ENCODE measurements around the gene ROBO2. TPM values are rescaled to one million over a fixed set of nuclear protein-coding genes. Genes with fewer than 3 reads are reported as not detected.

Gene ROBO2
- total and polyA plus RNA-seq, 2 experiments from 2014 or later: 1.5 to 7.8 TPM

DNA sequence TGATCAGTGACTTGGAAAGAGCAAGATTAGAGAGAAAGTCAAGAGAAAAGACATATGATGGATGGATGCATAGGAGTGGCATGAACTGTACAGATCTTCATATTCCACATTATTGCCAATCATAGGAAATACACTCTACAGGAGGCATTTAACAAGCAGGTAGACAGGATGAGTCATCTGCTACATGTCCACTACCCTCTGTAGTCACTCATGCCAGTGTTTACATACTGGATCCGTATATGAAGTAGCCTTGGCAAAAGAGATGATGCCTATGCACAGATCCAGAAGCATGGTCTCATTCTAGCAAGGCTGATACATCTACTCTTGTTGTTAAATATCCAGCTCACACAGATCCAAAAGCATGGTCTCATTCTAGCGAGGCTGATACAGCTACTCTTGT, 632.1 kb downstream of the ROBO2 start:
- H3K27ac ChIP-seq (ENCODE audit: low read depth): no peak overlapping the region
- no peaks in the 10 kb centered on the region for H4K20me1 ChIP-seq (replicated peaks; ENCODE audit: insufficient read depth)
- Mint-ChIP-seq H3K27me3 (ENCODE audit: insufficient read depth, low read depth, poor library complexity) (no peaks in the 10 kb centered on the region), H3K4me1 (no peaks in the 10 kb centered on the region; the same call in 2 of the 3 replicates), H3K4me3 (no peak overlapping the region), H3K9me3 (peaks cover 7% of the 10 kb centered on the region; the same call in 2 of the 3 replicates), H3K36me3 (ENCODE audit: low read depth) (peaks cover 13% of the 10 kb centered on the region; the same call in 2 of the 3 replicates), H3K27ac (no peak overlapping the region)
- no peaks in the 10 kb centered on the region for H3K4me1 ChIP-seq (ENCODE audit: insufficient read depth)
- H3K27me3 ChIP-seq (ENCODE audit: insufficient read depth): no peaks in the 10 kb centered on the region
- no peaks in the 10 kb centered on the region for H3K79me2 ChIP-seq (replicated peaks; ENCODE audit: insufficient read depth)
- H3F3A ChIP-seq (replicated peaks; ENCODE audit: low read depth): no peaks in the 10 kb centered on the region
- no peak overlapping the region for H2AFZ ChIP-seq
- ATAC-seq (no peak), DNase-seq (ENCODE audit: low spot score) (no peak)
- H3K36me3 ChIP-seq (ENCODE audit: insufficient read depth): 0 out of 2 replicates have a peak, but pooled peaks cover 3% of the 10 kb centered on the region
- H3K4me3 ChIP-seq: no peak overlapping the region
- peaks cover 18% of the 10 kb centered on the region; the same call in 1 of the 2 replicates for H3K9me2 ChIP-seq (ENCODE audit: insufficient read depth)
- TF ChIP-seq, protein P1, sequence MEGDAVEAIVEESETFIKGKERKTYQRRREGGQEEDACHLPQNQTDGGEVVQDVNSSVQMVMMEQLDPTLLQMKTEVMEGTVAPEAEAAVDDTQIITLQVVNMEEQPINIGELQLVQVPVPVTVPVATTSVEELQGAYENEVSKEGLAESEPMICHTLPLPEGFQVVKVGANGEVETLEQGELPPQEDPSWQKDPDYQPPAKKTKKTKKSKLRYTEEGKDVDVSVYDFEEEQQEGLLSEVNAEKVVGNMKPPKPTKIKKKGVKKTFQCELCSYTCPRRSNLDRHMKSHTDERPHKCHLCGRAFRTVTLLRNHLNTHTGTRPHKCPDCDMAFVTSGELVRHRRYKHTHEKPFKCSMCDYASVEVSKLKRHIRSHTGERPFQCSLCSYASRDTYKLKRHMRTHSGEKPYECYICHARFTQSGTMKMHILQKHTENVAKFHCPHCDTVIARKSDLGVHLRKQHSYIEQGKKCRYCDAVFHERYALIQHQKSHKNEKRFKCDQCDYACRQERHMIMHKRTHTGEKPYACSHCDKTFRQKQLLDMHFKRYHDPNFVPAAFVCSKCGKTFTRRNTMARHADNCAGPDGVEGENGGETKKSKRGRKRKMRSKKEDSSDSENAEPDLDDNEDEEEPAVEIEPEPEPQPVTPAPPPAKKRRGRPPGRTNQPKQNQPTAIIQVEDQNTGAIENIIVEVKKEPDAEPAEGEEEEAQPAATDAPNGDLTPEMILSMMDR (conservative IDR thresholded peaks at IDR 0.05; ENCODE audit: low read depth in 2 of 2): no peak
- TF ChIP-seq STAT1 (IDR thresholded peaks at IDR 0.05; ENCODE audit: unreplicated experiment) (no peak), EZH2phosphoT487 (IDR thresholded peaks at IDR 0.05; ENCODE audit: unreplicated experiment) (no peak), POLR2AphosphoS5 (IDR thresholded peaks at IDR 0.05; ENCODE audit: low read depth) (no peak), ZNF331 (CRISPR knock-in tag; IDR thresholded peaks at IDR 0.05; ENCODE audit: low read depth) (no peak), JUNB (IDR thresholded peaks at IDR 0.05; ENCODE audit: unreplicated experiment) (no peak)
- TF ChIP-seq, protein P2, sequence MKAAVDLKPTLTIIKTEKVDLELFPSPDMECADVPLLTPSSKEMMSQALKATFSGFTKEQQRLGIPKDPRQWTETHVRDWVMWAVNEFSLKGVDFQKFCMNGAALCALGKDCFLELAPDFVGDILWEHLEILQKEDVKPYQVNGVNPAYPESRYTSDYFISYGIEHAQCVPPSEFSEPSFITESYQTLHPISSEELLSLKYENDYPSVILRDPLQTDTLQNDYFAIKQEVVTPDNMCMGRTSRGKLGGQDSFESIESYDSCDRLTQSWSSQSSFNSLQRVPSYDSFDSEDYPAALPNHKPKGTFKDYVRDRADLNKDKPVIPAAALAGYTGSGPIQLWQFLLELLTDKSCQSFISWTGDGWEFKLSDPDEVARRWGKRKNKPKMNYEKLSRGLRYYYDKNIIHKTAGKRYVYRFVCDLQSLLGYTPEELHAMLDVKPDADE (IDR thresholded peaks at IDR 0.05): no peak
- H3K4me2 ChIP-seq: no peak overlapping the region

DNA sequence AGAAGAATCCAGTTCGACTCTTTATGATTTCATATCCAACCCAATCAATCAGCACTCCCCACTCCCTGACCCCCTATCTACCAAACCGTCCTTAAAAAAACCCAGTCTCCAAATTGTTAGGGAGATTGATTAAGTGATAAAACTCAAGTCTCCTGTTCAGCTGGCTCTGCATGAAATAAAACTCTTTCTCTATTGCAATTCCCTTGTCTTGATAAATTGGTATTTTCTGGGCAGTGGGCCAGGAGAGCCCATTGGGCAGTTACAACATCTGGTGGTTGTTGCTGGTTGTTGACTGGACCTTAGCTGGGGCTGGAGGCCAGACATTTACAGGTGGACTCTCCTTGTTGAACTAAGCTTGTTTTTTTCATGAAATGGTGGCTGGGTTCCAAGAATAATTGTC, 642.3 kb downstream of the ROBO2 start:
- H3K27me3 ChIP-seq (ENCODE audit: insufficient read depth): no peaks in the 10 kb centered on the region
- peaks cover 24% of the 10 kb centered on the region for H3K9me3 Mint-ChIP-seq
- H3K4me3 Mint-ChIP-seq: no peak overlapping the region
- no peak overlapping the region for H3K4me2 ChIP-seq
- no peaks in the 10 kb centered on the region for H4K20me1 ChIP-seq (replicated peaks; ENCODE audit: insufficient read depth)
- no peak for DNase-seq (ENCODE audit: low spot score)
- no peak overlapping the region for H3K27ac ChIP-seq (ENCODE audit: low read depth)
- H3K9me2 ChIP-seq (ENCODE audit: insufficient read depth): no peaks in the 10 kb centered on the region
- H2AFZ ChIP-seq: no peak overlapping the region
- peaks cover 2% of the 10 kb centered on the region for H3K27me3 Mint-ChIP-seq (ENCODE audit: insufficient read depth, low read depth, poor library complexity)
- peaks cover 23% of the 10 kb centered on the region for H3K4me1 ChIP-seq (ENCODE audit: insufficient read depth)
- ATAC-seq: no peak
- no peak for TF ChIP-seq ZNF114 (CRISPR knock-in tag; IDR thresholded peaks at IDR 0.05)
- TF ChIP-seq ZNF331 (CRISPR knock-in tag; IDR thresholded peaks at IDR 0.05; ENCODE audit: low read depth): no peak
- no peak for TF ChIP-seq NANOG (IDR thresholded peaks at IDR 0.05; ENCODE audit: borderline replicate concordance)
- TF ChIP-seq, protein P2 (IDR thresholded peaks at IDR 0.05): no peak
- TF ChIP-seq CREB1 (CRISPR knock-in tag; IDR thresholded peaks at IDR 0.05; ENCODE audit: low read depth): no peak
- TF ChIP-seq, protein P1 (conservative IDR thresholded peaks at IDR 0.05; ENCODE audit: low read depth in 2 of 2): no peak
- no peak for TF ChIP-seq JUNB (IDR thresholded peaks at IDR 0.05; ENCODE audit: unreplicated experiment)
- H3K79me2 ChIP-seq (replicated peaks; ENCODE audit: insufficient read depth): no peaks in the 10 kb centered on the region
- H3K4me3 ChIP-seq: no peak overlapping the region
- peaks cover 4% of the 10 kb centered on the region; the same call in 1 of the 2 replicates for H3K36me3 ChIP-seq (ENCODE audit: insufficient read depth)
- H3K4me1 Mint-ChIP-seq: peaks cover 24% of the 10 kb centered on the region
- H3K27ac Mint-ChIP-seq: no peak overlapping the region
- peaks cover 30% of the 10 kb centered on the region for H3K36me3 Mint-ChIP-seq (ENCODE audit: low read depth)
- no peaks in the 10 kb centered on the region for H3F3A ChIP-seq (replicated peaks; ENCODE audit: low read depth)
